GM23338 (cell line): ENCODE measurements around the gene PREP. TPM values are rescaled to one million over a fixed set of nuclear protein-coding genes. Genes with fewer than 3 reads are reported as not detected.

Source experiments
- ATAC-seq: fragments of 200-7000 bp; cut with Tn5 transposase; 3 replicates; pipeline ENCODE4 v1.9.1; 2020
- DNase-seq: peaks from one replicate; pipeline ENCODE4 v3.0.0-alpha.2; 2015; ENCODE audit warnings: low spot score
- H2AFZ ChIP-seq: fragments of 200-600 bp; sonication (generic); 2 replicates; pipeline ENCODE4 v1.8.0; 2016; ENCODE audit warnings: antibody characterized with exemption, mild to moderate bottlenecking, moderate library complexity
- H3F3A ChIP-seq: fragments of 200-600 bp; sonication (generic); replicated peaks from 2 replicates; pipeline ENCODE4 v1.8.0; 2017; ENCODE audit warnings: antibody characterized with exemption, mixed run types, low read depth
- H3K27ac ChIP-seq: fragments of 200-600 bp; sonication (generic); 2 replicates; pipeline ENCODE4 v1.6.1; 2016; ENCODE audit warnings: low read depth
- H3K27me3 ChIP-seq: fragments of 200-600 bp; sonication (generic); 2 replicates; pipeline ENCODE4 v1.8.0; 2016; ENCODE audit warnings: mild to moderate bottlenecking, mixed run types, moderate library complexity; ENCODE audit not compliant: insufficient read depth
- H3K36me3 ChIP-seq: fragments of 200-600 bp; sonication (generic); 2 replicates; pipeline ENCODE4 v1.8.0; 2016; ENCODE audit warnings: mild to moderate bottlenecking; ENCODE audit not compliant: insufficient read depth
- H3K4me1 ChIP-seq: fragments of 200-600 bp; sonication (generic); 2 replicates; pipeline ENCODE4 v1.8.0; 2016; ENCODE audit warnings: mild to moderate bottlenecking, moderate library complexity; ENCODE audit not compliant: insufficient read depth
- H3K4me2 ChIP-seq: fragments of 200-600 bp; sonication (generic); 2 replicates; pipeline ENCODE4 v1.7.1; 2017; ENCODE audit warnings: mixed run types
- H3K4me3 ChIP-seq: fragments of 200-600 bp; sonication (generic); 2 replicates; pipeline ENCODE4 v1.6.1; 2016; ENCODE audit warnings: mixed run types
- H3K79me2 ChIP-seq: fragments of 200-600 bp; sonication (generic); replicated peaks from 2 replicates; pipeline ENCODE4 v1.8.0; 2017; ENCODE audit warnings: mild to moderate bottlenecking; ENCODE audit not compliant: insufficient read depth
- H3K9me2 ChIP-seq: fragments of 200-600 bp; sonication (generic); 2 replicates; pipeline ENCODE4 v1.8.0; 2017; ENCODE audit not compliant: insufficient read depth
- H4K20me1 ChIP-seq: fragments of 200-600 bp; sonication (generic); replicated peaks from 2 replicates; pipeline ENCODE4 v1.8.0; 2017; ENCODE audit warnings: mild to moderate bottlenecking; ENCODE audit not compliant: insufficient read depth
- H3K27ac Mint-ChIP-seq: 2 replicates; pipeline ENCODE4 v1.8.0; 2020; ENCODE audit warnings: inconsistent platforms, mild to moderate bottlenecking, moderate library complexity, mixed read lengths
- H3K27me3 Mint-ChIP-seq: 3 replicates; pipeline ENCODE4 v1.8.0; 2022; ENCODE audit warnings: low read depth, mild to moderate bottlenecking, moderate library complexity, mixed read lengths, inconsistent platforms; ENCODE audit not compliant: insufficient read depth, poor library complexity
- H3K36me3 Mint-ChIP-seq: 3 replicates; pipeline ENCODE4 v1.8.0; 2021; ENCODE audit warnings: low read depth, mild to moderate bottlenecking, inconsistent platforms, moderate library complexity, mixed read lengths
- H3K4me1 Mint-ChIP-seq: 3 replicates; pipeline ENCODE4 v1.8.0; 2020; ENCODE audit warnings: mild to moderate bottlenecking, inconsistent platforms, mixed read lengths
- H3K4me3 Mint-ChIP-seq: 3 replicates; pipeline ENCODE4 v1.8.0; 2021; ENCODE audit warnings: moderate library complexity, mild to moderate bottlenecking, inconsistent platforms, mixed read lengths
- H3K9me3 Mint-ChIP-seq: 3 replicates; pipeline ENCODE4 v1.8.0; 2020; ENCODE audit warnings: moderate library complexity, mild to moderate bottlenecking, inconsistent platforms, mixed read lengths
- CREB1 ChIP-seq: fragments of 250-450 bp; sonication (Bioruptor Pico); IDR thresholded peaks from 2 replicates; pipeline ENCODE4 v1.5.0; 2020; ENCODE audit warnings: low read depth, mild to moderate bottlenecking, moderate library complexity
- CTCF ChIP-seq, 2 experiments: fragments of 200-600 bp in 1 of 2; sonication (generic) in 1 of 2; conservative IDR thresholded peaks; 2 replicates each; pipeline versions ENCODE4 v1.5.1 to v1.6.1; 2016 to 2017; ENCODE audit warnings: antibody characterized with exemption in 2 of 2, low read depth in 2 of 2, mild to moderate bottlenecking in 2 of 2, moderate library complexity in 1 of 2
- ETS1 ChIP-seq: IDR thresholded peaks from 2 replicates; pipeline ENCODE4 v1.6.1; 2016; ENCODE audit warnings: antibody characterized with exemption
- EZH2 ChIP-seq: fragments of 200-600 bp; sonication (generic); IDR thresholded peaks from one replicate; pipeline ENCODE4 v1.8.0; 2017; ENCODE audit warnings: antibody characterized with exemption, mild to moderate bottlenecking, low read depth; ENCODE audit not compliant: unreplicated experiment
- JUNB ChIP-seq: IDR thresholded peaks from one replicate; pipeline ENCODE4 v1.6.1; 2016; ENCODE audit warnings: antibody characterized with exemption; ENCODE audit not compliant: unreplicated experiment
- NANOG ChIP-seq: IDR thresholded peaks from 2 replicates; pipeline ENCODE4 v1.6.1; 2016; ENCODE audit warnings: antibody characterized with exemption, borderline replicate concordance
- POLR2AphosphoS5 ChIP-seq: IDR thresholded peaks from 2 replicates; pipeline ENCODE4 v1.6.1; 2016; ENCODE audit warnings: antibody characterized with exemption, low read depth
- STAT1 ChIP-seq: IDR thresholded peaks from one replicate; pipeline ENCODE4 v1.6.1; 2016; ENCODE audit warnings: antibody characterized with exemption; ENCODE audit not compliant: unreplicated experiment
- ZNF114 ChIP-seq: fragments of 250-450 bp; sonication (Bioruptor Pico); IDR thresholded peaks from 2 replicates; pipeline ENCODE4 v1.5.0; 2020; ENCODE audit warnings: mild to moderate bottlenecking, moderate library complexity
- ZNF331 ChIP-seq: fragments of 250-450 bp; sonication (Bioruptor Pico); IDR thresholded peaks from 2 replicates; pipeline ENCODE4 v1.5.0; 2020; ENCODE audit warnings: low read depth, mild to moderate bottlenecking, moderate library complexity
- polyA plus RNA-seq: library from polyadenylated mRNA; unstranded; fragments of >200 nt; fragmentation: Nextera tagmentation; extraction: Ambion mirVana; gene quantifications from 2 replicates; pipeline ENCODE4 v1.2.1, GENCODE V29; 2016
- total RNA-seq: library from RNA; depleted of rRNA; stranded (reverse); fragments of >200 nt; shearing (Covaris generic); gene quantifications from 2 replicates; pipeline ENCODE4 v1.2.3, GENCODE V29; 2014

PREP gene
- total and polyA plus RNA-seq, 2 experiments from 2014 or later = 28.5 to 52.7 TPM

- Histone ChIP-seq H4K20me1 (no peaks in the 10 kb centered on the region), H3F3A (no peaks in the 10 kb centered on the region), H3K27ac (no peak overlapping the region), H3K4me1 (peaks cover 7% of the 10 kb centered on the region; the same call in 1 of the 2 replicates), H3K27me3 (no peaks in the 10 kb centered on the region), H3K4me2 (no peak overlapping the region), H3K79me2 (no peaks in the 10 kb centered on the region), H2AFZ (no peak overlapping the region), H3K4me3 (no peak overlapping the region), H3K36me3 (no peaks in the 10 kb centered on the region), H3K9me2 (0 out of 2 replicates have a peak, but pooled peaks cover 4% of the 10 kb centered on the region)
- peak; percentile 11 for DNase-seq
- ATAC-seq = no peak
- peaks cover 2% of the 10 kb centered on the region for H3K27me3 Mint-ChIP-seq
- H3K4me1 Mint-ChIP-seq = peaks cover 8% of the 10 kb centered on the region; the same call in 2 of the 3 replicates
- no peak overlapping the region for H3K27ac Mint-ChIP-seq
- TF ChIP-seq ZNF331 (no peak), EZH2 (no peak), STAT1 (no peak), CTCF (conservative IDR thresholded peaks at IDR 0.05; ENCODE audit: low read depth in 2 of 2) (peak; percentile 24 to 50; a peak in 3 of 4 replicates)
- H3K4me3 Mint-ChIP-seq = no peak overlapping the region
- H3K36me3 Mint-ChIP-seq = no peaks in the 10 kb centered on the region
- no peaks in the 10 kb centered on the region for H3K9me3 Mint-ChIP-seq
These were observed 49.5 kb upstream of the PREP start for GRCh38 chr6:105452376-105452775.

- DNase-seq (no peak), ATAC-seq (no peak)
- Histone ChIP-seq H3K79me2 (no peaks in the 10 kb centered on the region), H2AFZ (no peak overlapping the region), H3K4me3 (no peak overlapping the region), H4K20me1 (no peaks in the 10 kb centered on the region), H3K27ac (no peak overlapping the region), H3K27me3 (no peaks in the 10 kb centered on the region), H3K4me2 (no peak overlapping the region), H3K9me2 (0 out of 2 replicates have a peak, but pooled peaks cover 4% of the 10 kb centered on the region), H3K36me3 (no peaks in the 10 kb centered on the region), H3F3A (no peaks in the 10 kb centered on the region), H3K4me1 (peaks cover 7% of the 10 kb centered on the region; the same call in 1 of the 2 replicates)
- H3K27me3 Mint-ChIP-seq = peaks cover 2% of the 10 kb centered on the region
- no peak overlapping the region for H3K4me3 Mint-ChIP-seq
- H3K27ac Mint-ChIP-seq = no peak overlapping the region
- peaks cover 4% of the 10 kb centered on the region; the same call in 2 of the 3 replicates for H3K4me1 Mint-ChIP-seq
- no peaks in the 10 kb centered on the region for H3K36me3 Mint-ChIP-seq
- no peaks in the 10 kb centered on the region for H3K9me3 Mint-ChIP-seq
- no peak for TF ChIP-seq STAT1
- no peak for TF ChIP-seq ZNF114 (CRISPR knock-in tag)
- no peak for TF ChIP-seq CREB1 (CRISPR knock-in tag)
- TF ChIP-seq POLR2AphosphoS5 = no peak
- TF ChIP-seq JUNB = no peak
- TF ChIP-seq EZH2 = no peak
- TF ChIP-seq ETS1 = no peak
- TF ChIP-seq CTCF (conservative IDR thresholded peaks at IDR 0.05; ENCODE audit: low read depth in 2 of 2) = no peak
- TF ChIP-seq NANOG = no peak
These were observed 47.0 kb upstream of the PREP start for GRCh38 chr6:105449756-105450390.
